KMS-11 (cell line): ENCODE results near the gene HOXB2.
"Not testable (repeated sequence)": the region's sequence is repeated elsewhere in the genome, so short reads cannot be mapped to it uniquely, and the experiment has no call there.

Experiments
- H2AFZ ChIP-seq: fragments of 200-600 bp; sonication (generic); 2 replicates; pipeline ENCODE4 v1.6.1; 2016; ENCODE audit warnings: antibody characterized with exemption, mixed run types, low read depth
- H3K27ac ChIP-seq: fragments of 200-600 bp; sonication (generic); 2 replicates; pipeline ENCODE4 v1.6.1; 2016; ENCODE audit warnings: mild to moderate bottlenecking, mixed run types
- H3K27me3 ChIP-seq: fragments of 200-600 bp; sonication (generic); 2 replicates; pipeline ENCODE4 v1.6.1; 2017; ENCODE audit warnings: mild to moderate bottlenecking, low read depth, mixed run types, moderate library complexity; ENCODE audit not compliant: insufficient read depth
- H3K36me3 ChIP-seq: fragments of 200-600 bp; sonication (generic); 2 replicates; pipeline ENCODE4 v1.6.1; 2017; ENCODE audit warnings: mild to moderate bottlenecking, mixed run types; ENCODE audit not compliant: insufficient read depth
- H3K4me1 ChIP-seq: fragments of 200-600 bp; sonication (generic); 2 replicates; pipeline ENCODE4 v1.6.1; 2016; ENCODE audit warnings: mild to moderate bottlenecking, low read depth, mixed run types; ENCODE audit not compliant: poor library complexity, severe bottlenecking
- H3K4me2 ChIP-seq: fragments of 200-600 bp; sonication (generic); 2 replicates; pipeline ENCODE4 v1.7.0; 2016; ENCODE audit warnings: mild to moderate bottlenecking, mixed run types
- H3K4me3 ChIP-seq: fragments of 200-600 bp; sonication (generic); IDR thresholded peaks from 2 replicates; pipeline ENCODE4 v1.6.1; 2017; ENCODE audit warnings: low read depth, low read length, mixed read lengths; ENCODE audit not compliant: insufficient read depth
- H3K79me2 ChIP-seq: fragments of 200-600 bp; sonication (generic); 2 replicates; pipeline ENCODE4 v1.6.1; 2016; ENCODE audit warnings: low read depth, mixed run types; ENCODE audit not compliant: insufficient read depth
- H3K9ac ChIP-seq: fragments of 200-600 bp; sonication (generic); 2 replicates; pipeline ENCODE4 v1.6.1; 2016; ENCODE audit warnings: mild to moderate bottlenecking, mixed run types
- H4K20me1 ChIP-seq: fragments of 200-600 bp; sonication (generic); 2 replicates; pipeline ENCODE4 v1.6.1; 2016; ENCODE audit warnings: mild to moderate bottlenecking, mixed run types; ENCODE audit not compliant: insufficient read depth
- CTCF ChIP-seq: fragments of 200-600 bp; sonication (generic); conservative IDR thresholded peaks from 2 replicates; pipeline ENCODE4 v1.6.1; 2017; ENCODE audit warnings: low read depth, mild to moderate bottlenecking, antibody characterized with exemption, low read length, moderate library complexity, mixed read lengths

HOXB2 gene

DNA sequence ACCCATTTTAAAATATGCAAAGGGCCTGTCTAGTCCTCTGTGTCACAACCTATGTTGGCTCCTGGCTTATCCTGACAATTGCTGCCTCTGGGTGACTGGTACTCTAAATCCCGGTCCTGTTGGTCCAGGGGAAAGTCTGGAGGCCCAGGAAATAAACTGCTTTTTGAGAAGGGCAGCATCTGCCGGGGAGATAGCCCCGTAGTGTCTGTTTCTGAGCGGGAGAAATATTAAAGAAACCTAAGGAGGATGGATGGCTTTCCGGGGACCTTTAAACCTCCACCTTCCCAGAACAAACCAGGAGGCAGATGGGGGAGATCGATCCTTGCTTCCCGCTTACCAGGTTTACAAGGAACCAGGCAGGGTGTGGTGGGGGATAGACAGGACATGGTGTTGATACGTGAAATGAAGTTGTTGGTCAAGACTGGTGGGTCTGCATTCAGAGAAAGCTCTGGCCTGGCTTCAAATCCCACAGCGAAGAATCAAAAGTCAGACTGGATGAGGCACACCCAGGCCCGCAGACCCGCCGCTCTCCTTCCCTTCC is 3.8 kb downstream of the HOXB2 start:
- Histone ChIP-seq H3K27me3 (peaks cover 7% of the 10 kb centered on the region; the same call in 1 of the 2 replicates), H4K20me1 (no peaks in the 10 kb centered on the region), H3K4me2 (no peak overlapping the region), H3K4me1 (no peaks in the 10 kb centered on the region), H3K36me3 (no peaks in the 10 kb centered on the region), H3K4me3 (no peak overlapping the region), H3K27ac (no peak overlapping the region), H3K79me2 (no peaks in the 10 kb centered on the region), H3K9ac (no peak overlapping the region), H2AFZ (no peak overlapping the region)
- no peak for TF ChIP-seq CTCF

DNA sequence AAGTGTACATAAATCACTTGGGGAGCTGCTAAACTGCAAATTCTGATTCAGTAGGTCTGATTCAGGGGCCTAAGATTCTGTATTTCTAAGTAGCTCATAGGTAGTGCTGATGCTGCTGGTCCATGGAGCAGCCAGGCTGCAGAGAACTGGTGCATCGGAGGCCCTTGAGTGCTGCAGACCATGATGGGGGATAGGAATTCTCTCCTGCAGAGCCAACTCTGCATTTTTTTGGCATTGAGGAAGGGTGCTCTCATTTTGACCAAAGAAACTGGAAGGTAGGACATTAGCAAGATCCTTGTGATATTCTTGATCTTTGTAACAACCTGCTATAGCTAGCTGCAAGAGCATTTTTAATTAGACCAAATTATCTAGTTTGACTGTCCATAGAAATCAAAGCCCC is 4.7 kb downstream of the HOXB2 start:
- no peak overlapping the region for H3K4me3 ChIP-seq
- H3K27ac ChIP-seq: no peak overlapping the region
- no peaks in the 10 kb centered on the region for H4K20me1 ChIP-seq
- no peaks in the 10 kb centered on the region for H3K79me2 ChIP-seq
- H3K9ac ChIP-seq: no peak overlapping the region
- no peaks in the 10 kb centered on the region for H3K4me1 ChIP-seq
- H3K36me3 ChIP-seq: no peaks in the 10 kb centered on the region
- peaks cover 7% of the 10 kb centered on the region; the same call in 1 of the 2 replicates for H3K27me3 ChIP-seq
- no peak overlapping the region for H3K4me2 ChIP-seq
- no peak overlapping the region for H2AFZ ChIP-seq
- TF ChIP-seq CTCF: no peak

DNA sequence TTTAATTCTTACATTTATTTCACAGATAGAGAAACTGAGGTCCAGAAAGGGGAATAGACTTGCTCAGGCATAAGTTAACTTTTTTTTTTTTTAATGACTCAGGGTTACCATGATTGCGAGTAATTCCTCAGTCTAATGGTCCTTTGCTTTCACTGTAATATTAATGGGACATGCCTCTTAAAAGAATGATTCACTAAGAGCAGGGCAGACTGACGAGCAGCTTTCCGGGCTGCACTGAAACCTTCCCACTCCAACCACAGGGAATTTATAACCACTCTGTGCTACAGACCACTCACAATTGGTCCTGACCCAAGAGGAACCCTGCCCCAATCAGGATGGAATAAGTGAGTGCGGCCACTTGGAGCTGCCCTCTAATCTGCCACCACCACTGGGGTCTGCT is 5.7 kb downstream of the HOXB2 start:
- H3K27ac ChIP-seq: no peak overlapping the region
- H3K9ac ChIP-seq: no peak overlapping the region
- no peaks in the 10 kb centered on the region for H3K36me3 ChIP-seq
- H4K20me1 ChIP-seq: no peaks in the 10 kb centered on the region
- H3K4me3 ChIP-seq: no peak overlapping the region
- no peaks in the 10 kb centered on the region for H3K4me1 ChIP-seq
- no peak overlapping the region for H3K4me2 ChIP-seq
- TF ChIP-seq CTCF: no peak
- H3K79me2 ChIP-seq: no peaks in the 10 kb centered on the region
- H2AFZ ChIP-seq: no peak overlapping the region
- peaks cover 7% of the 10 kb centered on the region; the same call in 1 of the 2 replicates for H3K27me3 ChIP-seq

GRCh38 chr17:48537316-48537715 is 7.6 kb downstream of the HOXB2 start:
- TF ChIP-seq CTCF: no peak
- Histone ChIP-seq H4K20me1 (no peaks in the 10 kb centered on the region), H3K4me1 (no peaks in the 10 kb centered on the region), H2AFZ (no peak overlapping the region), H3K4me2 (no peak overlapping the region), H3K9ac (no peak overlapping the region), H3K27ac (no peak overlapping the region), H3K79me2 (no peaks in the 10 kb centered on the region), H3K4me3 (no peak overlapping the region), H3K27me3 (no peaks in the 10 kb centered on the region; the same call in 1 of the 2 replicates), H3K36me3 (no peaks in the 10 kb centered on the region)

GRCh38 chr17:48535793-48536559 is 8.9 kb downstream of the HOXB2 start:
- not testable (repeated sequence) for H3K4me1 ChIP-seq, H3K27ac ChIP-seq, H3K27me3 ChIP-seq, H4K20me1 ChIP-seq, H3K36me3 ChIP-seq, H3K79me2 ChIP-seq, H3K9ac ChIP-seq, H2AFZ ChIP-seq, H3K4me3 ChIP-seq, H3K4me2 ChIP-seq
